OCI-M2 (cell line): Measurements from ENCODE around the gene DEFB125.

ENCODE experiments used
- DNase-seq: peaks from one replicate; lab custom pipeline; 2025; ENCODE audit not compliant: unreplicated experiment; lab: John Stamatoyannopoulos, UW

DEFB125 gene

DNA sequence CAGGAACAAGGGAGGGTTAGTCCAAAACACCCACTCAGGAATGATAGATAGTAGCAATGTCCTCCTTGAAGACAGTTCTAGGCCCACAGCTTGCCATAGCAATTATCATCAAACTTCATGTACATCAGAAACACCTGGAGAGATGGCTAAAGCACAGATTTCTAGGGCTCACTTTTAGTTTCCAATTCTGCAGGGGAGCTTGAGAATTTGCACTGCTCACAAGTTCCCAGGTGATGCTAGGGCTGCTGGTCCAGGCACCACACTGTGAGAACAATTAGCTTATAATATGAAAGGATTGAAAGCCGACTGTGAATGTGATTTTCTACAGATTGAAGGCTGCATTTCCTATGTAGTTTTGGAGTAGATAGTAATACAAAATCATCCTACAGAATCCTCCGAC is 58.4 kb downstream of the DEFB125 start:
- DNase-seq = no peak
